HepG2 (cell line): ENCODE measurements around the gene MCM3AP. TPM values are rescaled to one million over a fixed set of nuclear protein-coding genes. Genes with fewer than 3 reads are reported as not detected.
A peak's percentile ranks its signal among the peaks of the same experiment; 100 is the strongest.

Experiments used
- FOSL1 ChIP-seq: sonication (generic); formaldehyde crosslinking; IDR thresholded peaks from 2 replicates; pipeline ENCODE4 v1.9.0; 2021; ENCODE audit warnings: missing genetic modification reagents, borderline replicate concordance
- HOXA7 ChIP-seq: sonication (generic); formaldehyde crosslinking; IDR thresholded peaks from 2 replicates; pipeline ENCODE4 v1.8.1; 2022; ENCODE audit warnings: mild to moderate bottlenecking, missing genetic modification reagents, moderate library complexity
- NR2F6 ChIP-seq, 2 experiments: IDR thresholded peaks; 2 replicates each; pipeline ENCODE4 v1.6.1; 2016; ENCODE audit warnings: antibody characterized with exemption in 1 of 2, mild to moderate bottlenecking in 1 of 2
- PAF1 ChIP-seq: IDR thresholded peaks from 2 replicates; pipeline ENCODE4 v1.6.1; 2016; ENCODE audit warnings: missing genetic modification reagents, missing compliant biosample characterization
- PAWR ChIP-seq: sonication (generic); formaldehyde crosslinking; IDR thresholded peaks from 2 replicates; pipeline ENCODE4 v1.4.0; 2020; ENCODE audit warnings: missing genetic modification reagents, mild to moderate bottlenecking, borderline replicate concordance
- RBM22 ChIP-seq: fragments of 200-400 bp; formaldehyde crosslinking; optimal IDR thresholded peaks from 2 replicates; pipeline ENCODE3; 2017; ENCODE audit warnings: mild to moderate bottlenecking, low read length, moderate library complexity
- RNF219 ChIP-seq: sonication (generic); formaldehyde crosslinking; IDR thresholded peaks from 2 replicates; pipeline ENCODE4 v1.5.0; 2020; ENCODE audit warnings: mild to moderate bottlenecking, missing genetic modification reagents
- RXRA ChIP-seq: sonication (generic); formaldehyde crosslinking; IDR thresholded peaks from 2 replicates; pipeline ENCODE4 v1.5.1; 2020; ENCODE audit warnings: missing genetic modification reagents
- SALL1 ChIP-seq: sonication (generic); formaldehyde crosslinking; IDR thresholded peaks from 2 replicates; pipeline ENCODE4 v1.8.0; 2022; ENCODE audit warnings: mild to moderate bottlenecking, missing genetic modification reagents
- WIZ ChIP-seq: sonication (generic); formaldehyde crosslinking; IDR thresholded peaks from 2 replicates; pipeline ENCODE4 v1.5.1; 2020; ENCODE audit warnings: mild to moderate bottlenecking, missing genetic modification reagents
- ZNF33A ChIP-seq: sonication (generic); formaldehyde crosslinking; IDR thresholded peaks from 2 replicates; pipeline ENCODE4 v1.5.1; 2020; ENCODE audit warnings: missing genetic modification reagents, mild to moderate bottlenecking, moderate library complexity, borderline replicate concordance
- ZNF34 ChIP-seq: sonication (generic); formaldehyde crosslinking; IDR thresholded peaks from 2 replicates; pipeline ENCODE4 v1.4.0; 2020; ENCODE audit warnings: mild to moderate bottlenecking, missing genetic modification reagents, borderline replicate concordance
- ZNF776 ChIP-seq: sonication (generic); formaldehyde crosslinking; IDR thresholded peaks from 2 replicates; pipeline ENCODE4 v1.4.0; 2020; ENCODE audit warnings: mild to moderate bottlenecking, missing genetic modification reagents
- polyA plus RNA-seq, 8 experiments: library from polyadenylated mRNA; depleted of rRNA in 3 of 8; stranded (reverse) in 7 of 8; unstranded in 1 of 8; fragments of >200 nt; fragmentation: Illumina TruSeq in 4 of 8; extraction: Trizol in 4 of 8; gene quantifications; 2 replicates each; pipeline versions ENCODE4 v1.2.1 to v1.2.3, GENCODE V29; 2011 to 2016; ENCODE audit warnings: low read depth in 4 of 8, missing spikeins in 1 of 8, mixed read lengths in 1 of 8; ENCODE audit not compliant: insufficient read depth in 1 of 8
- total RNA-seq, 5 experiments: library from RNA; depleted of rRNA; stranded (reverse); fragments of >200 nt; fragmentation: Illumina TruSeq; extraction: Trizol; gene quantifications; 2 replicates each; pipeline ENCODE4 v1.2.3, GENCODE V29; 2016; ENCODE audit warnings: low read depth in 1 of 5
- TF ChIP-seq, protein P1 (sequence below), 2 experiments: sonication (generic) in 1 of 2; formaldehyde crosslinking in 1 of 2; IDR thresholded peaks; 2 replicates each; pipeline versions ENCODE4 v1.4.0 to v1.6.1; 2016 to 2020; ENCODE audit warnings: borderline replicate concordance in 1 of 2, low read depth in 1 of 2, mild to moderate bottlenecking in 1 of 2, missing genetic modification reagents in 1 of 2
- TF ChIP-seq, protein P2 (sequence below): sonication (generic); formaldehyde crosslinking; IDR thresholded peaks from 2 replicates; pipeline ENCODE4 v1.8.1; 2023; ENCODE audit warnings: mild to moderate bottlenecking, missing genetic modification reagents
- TF ChIP-seq, protein P3 (sequence below): sonication (generic); formaldehyde crosslinking; IDR thresholded peaks from 2 replicates; pipeline ENCODE4 v1.4.0; 2020; ENCODE audit warnings: missing genetic modification reagents, borderline replicate concordance

MCM3AP gene
- total and polyA plus RNA-seq, 2 of the 13 experiments (the other 11 are each of a cell fraction or from before 2014, with no cell fraction given) = 27.0 to 54.7 TPM

DNA sequence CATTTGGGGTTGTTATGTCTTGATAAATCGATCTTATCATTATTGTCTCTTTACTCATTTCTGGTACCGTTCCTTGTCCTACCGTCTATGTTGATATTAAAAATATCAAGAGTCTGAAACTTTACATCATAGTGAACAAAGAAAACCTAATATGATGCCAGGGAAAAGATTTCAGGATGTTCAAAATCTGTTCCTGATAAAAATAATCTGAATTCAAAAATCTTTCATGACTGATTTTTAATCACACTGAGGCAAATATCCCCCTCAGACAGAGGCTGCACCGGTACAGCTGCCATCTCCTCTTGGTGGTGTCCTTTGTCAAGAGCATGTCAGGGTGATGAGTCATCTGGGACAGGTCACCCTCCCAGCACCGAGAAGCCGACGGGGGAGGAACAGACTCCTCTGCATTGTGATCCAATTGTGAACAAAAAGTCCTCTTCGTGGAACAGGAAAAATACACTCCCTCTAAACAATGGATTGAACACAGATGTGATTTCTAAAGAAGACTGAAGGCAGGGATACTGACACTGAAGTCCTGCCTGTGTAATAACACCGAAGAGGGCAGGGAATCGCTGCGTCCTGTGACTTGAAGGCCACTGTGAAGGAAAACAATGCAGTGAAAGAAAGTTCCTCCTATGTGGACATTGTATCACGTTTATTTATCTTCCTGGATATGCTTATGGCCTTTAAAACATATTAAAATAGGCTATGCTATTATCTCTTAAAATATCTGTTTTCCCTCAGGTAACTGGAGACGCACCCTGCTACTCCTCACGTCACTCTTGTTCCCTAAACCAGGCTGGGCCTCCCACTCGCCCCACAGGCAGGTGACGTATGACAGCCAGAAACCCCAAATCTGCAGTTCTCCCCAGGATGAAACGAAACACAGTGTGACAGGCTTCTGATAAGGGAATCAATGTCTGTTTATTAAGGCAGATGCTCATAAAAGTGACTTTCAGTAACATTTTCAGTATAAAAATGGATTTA lies 96.9 kb downstream of the MCM3AP start (continued):
- no peak for TF ChIP-seq PAF1
- no peak for TF ChIP-seq HOXA7 (CRISPR knock-in tag)
- no peak for TF ChIP-seq ZNF776 (CRISPR knock-in tag)
- TF ChIP-seq RBM22 = no peak
- TF ChIP-seq NR2F6 (IDR thresholded peaks at IDR 0.05) = 0 out of 2 replicates have a peak, but pooled peaks have one; percentile 23
- no peak for TF ChIP-seq NR2F6 (CRISPR knock-in tag; IDR thresholded peaks at IDR 0.05)
- no peak for TF ChIP-seq PAWR (CRISPR knock-in tag)
- TF ChIP-seq FOSL1 (CRISPR knock-in tag) = peak; percentile 77
- no peak for TF ChIP-seq SALL1 (CRISPR knock-in tag)
- TF ChIP-seq, protein P1, sequence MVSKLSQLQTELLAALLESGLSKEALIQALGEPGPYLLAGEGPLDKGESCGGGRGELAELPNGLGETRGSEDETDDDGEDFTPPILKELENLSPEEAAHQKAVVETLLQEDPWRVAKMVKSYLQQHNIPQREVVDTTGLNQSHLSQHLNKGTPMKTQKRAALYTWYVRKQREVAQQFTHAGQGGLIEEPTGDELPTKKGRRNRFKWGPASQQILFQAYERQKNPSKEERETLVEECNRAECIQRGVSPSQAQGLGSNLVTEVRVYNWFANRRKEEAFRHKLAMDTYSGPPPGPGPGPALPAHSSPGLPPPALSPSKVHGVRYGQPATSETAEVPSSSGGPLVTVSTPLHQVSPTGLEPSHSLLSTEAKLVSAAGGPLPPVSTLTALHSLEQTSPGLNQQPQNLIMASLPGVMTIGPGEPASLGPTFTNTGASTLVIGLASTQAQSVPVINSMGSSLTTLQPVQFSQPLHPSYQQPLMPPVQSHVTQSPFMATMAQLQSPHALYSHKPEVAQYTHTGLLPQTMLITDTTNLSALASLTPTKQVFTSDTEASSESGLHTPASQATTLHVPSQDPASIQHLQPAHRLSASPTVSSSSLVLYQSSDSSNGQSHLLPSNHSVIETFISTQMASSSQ (IDR thresholded peaks at IDR 0.05; ENCODE audit: low read depth) = no peak
- TF ChIP-seq, protein P1 (CRISPR knock-in tag; IDR thresholded peaks at IDR 0.05; ENCODE audit: borderline replicate concordance) = no peak
- no peak for TF ChIP-seq ZNF34 (CRISPR knock-in tag)
- no peak for TF ChIP-seq ZNF33A (CRISPR knock-in tag)
- TF ChIP-seq, protein P2, sequence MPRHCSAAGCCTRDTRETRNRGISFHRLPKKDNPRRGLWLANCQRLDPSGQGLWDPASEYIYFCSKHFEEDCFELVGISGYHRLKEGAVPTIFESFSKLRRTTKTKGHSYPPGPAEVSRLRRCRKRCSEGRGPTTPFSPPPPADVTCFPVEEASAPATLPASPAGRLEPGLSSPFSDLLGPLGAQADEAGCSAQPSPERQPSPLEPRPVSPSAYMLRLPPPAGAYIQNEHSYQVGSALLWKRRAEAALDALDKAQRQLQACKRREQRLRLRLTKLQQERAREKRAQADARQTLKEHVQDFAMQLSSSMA = no peak
- no peak for TF ChIP-seq RXRA (CRISPR knock-in tag)
- no peak for TF ChIP-seq WIZ (CRISPR knock-in tag)
- no peak for TF ChIP-seq RNF219 (CRISPR knock-in tag)
- TF ChIP-seq, protein P3, sequence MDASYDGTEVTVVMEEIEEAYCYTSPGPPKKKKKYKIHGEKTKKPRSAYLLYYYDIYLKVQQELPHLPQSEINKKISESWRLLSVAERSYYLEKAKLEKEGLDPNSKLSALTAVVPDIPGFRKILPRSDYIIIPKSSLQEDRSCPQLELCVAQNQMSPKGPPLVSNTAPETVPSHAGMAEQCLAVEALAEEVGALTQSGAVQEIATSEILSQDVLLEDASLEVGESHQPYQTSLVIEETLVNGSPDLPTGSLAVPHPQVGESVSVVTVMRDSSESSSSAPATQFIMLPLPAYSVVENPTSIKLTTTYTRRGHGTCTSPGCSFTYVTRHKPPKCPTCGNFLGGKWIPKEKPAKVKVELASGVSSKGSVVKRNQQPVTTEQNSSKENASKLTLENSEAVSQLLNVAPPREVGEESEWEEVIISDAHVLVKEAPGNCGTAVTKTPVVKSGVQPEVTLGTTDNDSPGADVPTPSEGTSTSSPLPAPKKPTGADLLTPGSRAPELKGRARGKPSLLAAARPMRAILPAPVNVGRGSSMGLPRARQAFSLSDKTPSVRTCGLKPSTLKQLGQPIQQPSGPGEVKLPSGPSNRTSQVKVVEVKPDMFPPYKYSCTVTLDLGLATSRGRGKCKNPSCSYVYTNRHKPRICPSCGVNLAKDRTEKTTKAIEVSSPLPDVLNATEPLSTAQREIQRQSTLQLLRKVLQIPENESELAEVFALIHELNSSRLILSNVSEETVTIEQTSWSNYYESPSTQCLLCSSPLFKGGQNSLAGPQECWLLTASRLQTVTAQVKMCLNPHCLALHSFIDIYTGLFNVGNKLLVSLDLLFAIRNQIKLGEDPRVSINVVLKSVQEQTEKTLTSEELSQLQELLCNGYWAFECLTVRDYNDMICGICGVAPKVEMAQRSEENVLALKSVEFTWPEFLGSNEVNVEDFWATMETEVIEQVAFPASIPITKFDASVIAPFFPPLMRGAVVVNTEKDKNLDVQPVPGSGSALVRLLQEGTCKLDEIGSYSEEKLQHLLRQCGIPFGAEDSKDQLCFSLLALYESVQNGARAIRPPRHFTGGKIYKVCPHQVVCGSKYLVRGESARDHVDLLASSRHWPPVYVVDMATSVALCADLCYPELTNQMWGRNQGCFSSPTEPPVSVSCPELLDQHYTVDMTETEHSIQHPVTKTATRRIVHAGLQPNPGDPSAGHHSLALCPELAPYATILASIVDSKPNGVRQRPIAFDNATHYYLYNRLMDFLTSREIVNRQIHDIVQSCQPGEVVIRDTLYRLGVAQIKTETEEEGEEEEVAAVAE (CRISPR knock-in tag) = no peak
